HT1080 (cell line): ENCODE data around the gene CLINT1. TPM values are rescaled to one million over a fixed set of nuclear protein-coding genes. Genes with fewer than 3 reads are reported as not detected.
"Not testable (repeated sequence)": the region's sequence is repeated elsewhere in the genome, so short reads cannot be mapped to it uniquely, and the experiment has no call there.

Experiments
- DNase-seq: peaks from one replicate; pipeline ENCODE4 v3.0.0-alpha.2; 2015; ENCODE audit warnings: low read depth
- total RNA-seq: library from RNA; depleted of rRNA; stranded (reverse); fragments of >200 nt; shearing (Covaris generic); gene quantifications from 2 replicates; pipeline ENCODE4 v1.2.3, GENCODE V29; 2014

The CLINT1 gene
- total RNA-seq, 1 experiment from 2014 or later, result 95.5 TPM

- DNase-seq, result no peak
These were observed 5.1 kb upstream of the CLINT1 start for GRCh38 chr5:157864067-157864466.

- DNase-seq, result no peak
These were observed 3.4 kb upstream of the CLINT1 start for GRCh38 chr5:157862183-157862851.

DNA sequence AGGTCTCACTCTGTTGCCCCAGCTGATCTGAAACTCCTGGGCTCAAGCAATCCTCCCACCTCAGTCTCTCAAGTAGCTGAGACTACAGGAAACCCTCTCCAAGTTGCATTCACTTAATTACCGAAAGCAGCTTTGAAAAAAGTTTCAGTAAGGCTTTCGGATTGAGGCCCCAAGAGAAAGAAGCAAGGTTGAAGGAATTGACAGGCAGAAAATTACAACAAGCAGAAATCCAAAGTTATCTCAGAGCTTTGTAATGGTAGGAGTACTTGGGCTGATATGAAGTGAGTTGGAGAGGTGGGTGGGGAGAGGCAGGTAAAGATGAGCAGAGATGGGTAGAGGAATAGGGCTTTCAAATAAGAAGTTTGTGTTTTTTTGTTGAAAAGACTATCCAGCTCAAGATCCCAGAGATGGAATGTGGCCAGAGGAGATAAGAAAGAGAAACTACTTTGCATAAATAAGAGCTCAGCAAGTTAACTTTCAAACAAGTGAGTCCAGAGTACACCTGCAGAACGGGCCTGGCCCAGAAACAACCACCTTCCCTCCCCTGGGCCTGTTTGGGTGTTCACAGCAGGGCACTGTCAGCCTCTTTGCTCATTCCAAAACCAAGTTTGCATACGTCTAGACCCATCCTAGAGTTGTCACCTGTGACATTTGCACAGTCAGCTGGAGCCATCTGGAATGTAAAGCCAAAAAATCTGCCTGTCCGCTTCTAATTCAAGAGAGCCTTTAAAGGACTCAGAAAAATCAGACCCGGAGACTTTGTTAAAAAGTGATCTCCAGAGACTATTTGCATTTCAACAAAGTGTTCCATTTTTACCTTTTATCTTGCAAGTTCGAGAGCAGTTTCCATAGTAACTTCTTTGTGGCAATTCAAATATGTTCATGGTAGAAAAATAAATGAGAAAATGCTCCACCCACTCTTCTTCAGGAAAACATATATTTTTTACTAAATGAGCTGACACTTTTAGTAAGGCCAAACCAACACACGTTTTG is 2.2 kb upstream of the CLINT1 start:
- DNase-seq, result no peak

- no peak for DNase-seq
These were observed 256 bp upstream of the CLINT1 start for GRCh38 chr5:157859227-157859575.

DNA sequence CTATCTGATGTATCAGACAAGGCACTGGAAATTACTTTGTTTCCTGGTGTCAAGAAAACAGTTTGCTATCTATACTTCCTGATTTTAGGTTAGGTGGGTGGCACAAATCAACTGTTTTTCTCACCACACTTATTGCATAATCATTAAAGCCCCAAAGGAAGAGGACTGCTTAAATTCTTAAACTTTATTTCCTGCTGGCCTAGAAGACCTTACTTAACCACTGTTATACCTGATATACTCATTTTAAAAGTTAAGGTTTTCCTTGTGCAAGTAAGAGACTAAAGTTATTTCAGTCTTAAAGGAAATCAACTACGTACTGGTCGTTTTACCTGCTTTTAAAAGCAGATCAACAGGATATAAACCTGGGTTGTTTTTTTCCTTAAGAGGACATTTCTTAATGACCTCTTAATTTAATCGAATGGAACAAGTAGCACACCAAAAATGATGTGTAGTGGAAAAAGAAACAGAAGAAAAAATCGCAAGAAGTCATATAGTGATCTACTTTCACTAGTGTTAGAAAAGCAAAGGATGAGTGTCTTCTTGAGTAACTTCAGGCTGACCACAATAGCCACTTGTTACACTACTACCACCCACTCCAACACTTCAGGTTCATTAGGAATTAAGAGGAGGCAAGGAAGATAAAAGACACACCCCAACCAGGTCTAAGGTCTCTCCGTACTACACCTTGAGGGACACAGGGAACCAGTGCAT is 974 bp downstream of the CLINT1 start:
- peak; percentile 29 for DNase-seq

GRCh38 chr5:157855404-157855994 is 3.4 kb downstream of the CLINT1 start:
- peak; percentile 50 for DNase-seq

DNA sequence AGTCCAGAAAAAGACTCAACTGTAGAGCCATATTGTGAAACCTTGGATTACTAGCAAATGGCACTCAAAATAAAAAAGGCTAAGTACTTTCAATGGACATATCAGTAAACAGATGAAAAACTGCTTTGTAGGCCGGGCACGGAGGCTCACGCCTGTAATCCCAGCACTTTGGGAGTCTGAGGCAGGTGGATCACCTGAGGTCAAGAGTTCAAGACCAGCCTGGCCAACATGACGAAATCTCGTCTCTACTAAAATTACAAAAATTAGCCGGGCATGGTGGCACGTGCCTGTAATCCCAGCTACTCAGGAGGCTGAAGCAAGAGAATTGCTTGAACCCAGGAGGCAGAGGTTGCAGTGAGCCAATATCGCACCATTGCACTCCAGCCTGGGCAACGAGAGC is 5.6 kb downstream of the CLINT1 start:
- not testable (repeated sequence) for DNase-seq

GRCh38 chr5:157845914-157846598 is 12.9 kb downstream of the CLINT1 start:
- DNase-seq, result no peak

DNA sequence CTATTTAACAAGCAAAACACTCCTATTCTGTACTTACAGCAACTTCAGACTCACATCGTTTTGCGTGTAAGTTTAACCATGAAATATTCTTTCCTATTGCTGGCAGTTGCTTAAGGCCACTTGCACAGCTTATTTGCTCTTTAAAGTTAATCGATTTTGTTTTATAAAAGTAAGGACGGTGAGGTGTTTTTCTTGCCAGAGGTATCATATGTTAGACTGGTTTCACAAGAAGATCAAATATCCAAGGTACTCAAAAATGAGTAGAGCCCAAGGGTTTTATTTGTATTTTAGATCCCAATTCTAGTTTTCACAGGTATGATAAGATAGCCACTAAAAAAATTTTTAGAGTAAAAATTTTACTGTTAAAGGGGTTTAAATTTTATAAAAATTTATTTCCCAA is 16.2 kb downstream of the CLINT1 start:
- no peak for DNase-seq

- DNase-seq, result no peak
These were observed 16.8 kb downstream of the CLINT1 start for GRCh38 chr5:157842185-157842584.

DNA sequence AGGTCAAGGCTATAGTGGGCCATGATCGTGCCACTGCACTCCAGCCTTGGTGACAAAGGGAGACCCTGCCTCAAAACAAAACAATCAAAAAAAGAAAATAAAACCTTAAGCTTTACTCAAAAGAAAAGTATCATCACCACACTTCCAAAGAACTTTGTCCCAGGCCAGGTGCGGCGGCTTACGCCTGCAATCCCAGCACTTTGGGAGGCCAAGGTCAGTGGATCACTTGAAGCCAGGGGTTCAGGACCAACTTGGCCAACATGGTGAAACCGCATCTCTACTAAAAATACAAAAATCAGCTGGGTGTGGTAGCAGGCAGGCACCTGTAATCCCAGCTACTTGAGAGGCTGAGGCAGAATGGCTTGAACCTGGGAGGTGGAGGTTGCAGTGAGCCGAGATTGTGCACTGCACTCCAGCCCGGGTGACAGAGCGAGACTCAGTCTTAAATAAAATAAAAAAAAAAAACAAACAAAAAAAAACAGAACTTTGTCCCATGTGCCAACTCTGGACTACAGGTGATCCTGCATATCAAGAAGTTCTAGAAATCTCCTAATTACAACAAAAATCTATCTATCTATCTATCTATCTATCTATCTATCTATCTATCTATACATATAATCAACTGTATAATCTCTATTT is 19.7 kb downstream of the CLINT1 start:
- no peak for DNase-seq

DNA sequence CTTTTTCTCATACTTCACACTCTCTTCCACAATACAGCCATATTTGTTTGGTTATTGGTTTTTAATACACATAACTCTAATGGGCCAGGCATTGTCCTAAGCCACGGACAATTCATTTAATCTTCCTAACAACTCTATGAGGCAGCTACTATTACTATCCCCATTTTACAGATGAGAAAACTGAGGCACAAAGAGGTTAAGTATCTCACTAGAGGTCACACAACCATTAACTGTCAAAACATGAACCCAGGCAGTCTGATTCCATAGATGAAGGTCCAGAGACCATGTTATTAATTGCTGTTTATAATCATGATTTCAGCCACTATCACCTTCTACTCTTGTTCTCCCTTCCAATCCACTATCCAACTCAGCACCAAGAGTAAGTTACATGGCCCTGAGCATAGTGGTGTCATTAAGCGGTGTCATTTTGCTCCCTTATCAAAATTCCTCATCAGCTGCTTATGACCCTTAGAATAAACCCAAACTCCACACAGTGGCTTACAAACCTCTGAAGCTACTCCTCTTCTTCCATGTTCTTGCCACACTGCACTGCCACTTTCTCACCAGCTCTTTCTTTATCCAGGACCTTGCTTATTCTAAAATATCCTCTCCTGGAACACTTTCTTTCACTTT is 22.7 kb downstream of the CLINT1 start:
- DNase-seq, result no peak

- DNase-seq, result no peak
These were observed 23.9 kb downstream of the CLINT1 start for GRCh38 chr5:157835041-157835440.

DNA sequence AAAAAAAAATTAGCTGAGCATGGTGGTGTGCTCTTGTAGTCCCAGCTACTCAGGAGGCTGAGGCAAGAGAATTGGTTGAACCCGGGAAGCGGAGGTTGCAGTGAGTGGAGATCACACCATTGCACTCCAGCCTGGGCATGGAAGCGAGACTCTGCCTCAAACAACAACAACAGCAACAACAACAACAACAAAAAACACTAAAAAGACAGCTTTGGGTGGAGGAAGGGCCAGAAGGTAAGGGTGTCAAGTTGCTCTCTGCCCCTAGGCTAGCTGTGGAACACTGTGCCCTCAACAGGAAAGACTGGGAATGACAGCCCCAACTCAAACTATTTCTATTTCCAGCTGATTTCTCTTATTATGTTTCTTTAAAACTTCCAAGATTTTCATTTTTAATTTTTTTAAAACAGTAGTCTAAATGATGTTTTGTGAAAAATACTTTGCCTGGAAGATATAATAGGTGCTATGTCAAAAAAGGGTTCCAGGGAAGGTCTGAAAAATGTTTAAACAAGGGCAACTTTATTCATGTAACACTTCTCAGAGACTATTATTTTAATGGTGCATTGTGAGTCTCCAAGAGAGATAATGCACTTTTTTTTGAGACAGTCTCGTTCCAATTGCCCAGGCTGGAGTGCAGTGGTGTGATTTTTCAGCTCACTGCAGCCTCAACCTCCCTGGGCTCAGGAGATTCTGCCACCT is 29.9 kb downstream of the CLINT1 start:
- DNase-seq, result peak; percentile 10

- no peak for DNase-seq
These were observed 30.6 kb downstream of the CLINT1 start for GRCh38 chr5:157828105-157828943.

- no peak for DNase-seq
These were observed 31.5 kb downstream of the CLINT1 start for GRCh38 chr5:157827423-157827822.

- no peak for DNase-seq
These were observed 35.3 kb downstream of the CLINT1 start for GRCh38 chr5:157823655-157824054.

GRCh38 chr5:157821822-157822622 is 36.9 kb downstream of the CLINT1 start:
- DNase-seq, result no peak
